ENCODE measurements around the gene CREG1. TPM values are rescaled to one million over a fixed set of nuclear protein-coding genes. Genes with fewer than 3 reads are reported as not detected.
"Not testable (repeated sequence)": the region's sequence is repeated elsewhere in the genome, so short reads cannot be mapped to it uniquely, and the experiment has no call there.

Gene CREG1
- total RNA-seq, 1 donor from 2014 or later, result 76.4 TPM

DNA sequence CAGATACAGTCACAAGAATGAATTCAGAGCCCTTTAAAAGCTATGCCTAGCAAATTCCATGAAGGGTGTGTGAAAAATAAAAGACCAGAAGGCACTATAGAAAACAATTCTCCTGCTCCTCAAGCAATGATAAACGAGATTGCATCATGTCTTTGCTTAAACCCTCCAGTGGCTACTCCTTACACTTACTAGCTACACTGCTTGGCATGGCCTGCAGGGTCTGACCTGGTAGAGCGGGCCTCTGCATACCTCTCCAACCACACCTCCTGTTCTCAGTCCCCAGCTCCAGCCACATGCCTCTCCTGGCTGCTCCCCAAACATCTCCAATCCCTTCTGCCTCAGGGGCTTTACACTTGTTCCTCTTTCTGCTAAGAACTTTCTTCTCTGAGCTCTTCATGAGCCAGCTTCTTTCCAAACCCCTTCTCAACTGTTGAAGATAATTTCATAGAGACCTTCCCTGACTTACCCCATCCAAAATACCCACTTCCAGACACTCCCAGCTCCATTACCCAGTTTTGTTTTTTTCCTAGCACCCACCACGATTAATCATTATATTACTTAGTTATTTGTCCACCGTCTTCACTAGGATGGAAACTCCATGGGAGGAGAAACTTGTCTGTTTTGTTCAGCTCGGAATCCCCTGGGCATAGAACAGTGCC is 11.2 kb upstream of the CREG1 start:
- no peak for DNase-seq (ENCODE audit: extremely low read depth, low read depth, low spot score)

DNA sequence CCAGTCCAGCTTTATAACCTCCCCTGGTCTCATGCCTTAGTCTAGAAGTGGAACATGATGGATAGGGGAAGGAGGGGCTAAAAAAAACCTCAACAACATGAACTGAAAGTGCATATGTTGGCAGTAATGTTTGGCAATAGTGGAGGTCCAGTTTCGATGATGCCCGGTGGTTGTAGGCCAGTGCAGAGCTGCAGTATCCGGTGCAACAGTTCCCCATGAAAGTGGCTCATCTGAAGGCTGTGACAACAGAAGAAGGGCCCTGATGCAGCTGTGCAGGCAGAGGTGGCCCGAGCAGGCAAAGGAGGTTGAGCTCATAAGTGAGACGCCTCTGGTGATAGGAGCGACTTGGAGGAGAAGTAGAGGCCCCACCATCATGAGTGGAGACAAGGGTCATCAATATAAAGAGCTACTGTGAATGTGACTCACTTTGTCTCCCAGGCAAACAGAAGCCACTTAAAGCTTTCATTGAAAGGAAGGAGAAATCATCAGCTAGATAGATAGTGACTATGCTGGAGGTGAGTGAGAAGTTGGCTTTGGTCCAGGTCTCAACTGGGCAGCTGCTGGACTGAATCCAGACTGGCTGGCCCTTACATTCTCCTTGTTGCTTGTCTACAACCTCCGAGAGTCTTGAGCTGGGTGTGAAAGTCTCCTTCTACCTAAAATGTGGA is 10.2 kb upstream of the CREG1 start:
- DNase-seq (ENCODE audit: extremely low read depth, low read depth, low spot score), result no peak

GRCh38 chr1:167562702-167563101 is 9.1 kb upstream of the CREG1 start:
- no peak for DNase-seq (ENCODE audit: extremely low read depth, low read depth, low spot score)

GRCh38 chr1:167561753-167562152 is 8.2 kb upstream of the CREG1 start:
- no peak for DNase-seq (ENCODE audit: extremely low read depth, low read depth, low spot score)

DNA sequence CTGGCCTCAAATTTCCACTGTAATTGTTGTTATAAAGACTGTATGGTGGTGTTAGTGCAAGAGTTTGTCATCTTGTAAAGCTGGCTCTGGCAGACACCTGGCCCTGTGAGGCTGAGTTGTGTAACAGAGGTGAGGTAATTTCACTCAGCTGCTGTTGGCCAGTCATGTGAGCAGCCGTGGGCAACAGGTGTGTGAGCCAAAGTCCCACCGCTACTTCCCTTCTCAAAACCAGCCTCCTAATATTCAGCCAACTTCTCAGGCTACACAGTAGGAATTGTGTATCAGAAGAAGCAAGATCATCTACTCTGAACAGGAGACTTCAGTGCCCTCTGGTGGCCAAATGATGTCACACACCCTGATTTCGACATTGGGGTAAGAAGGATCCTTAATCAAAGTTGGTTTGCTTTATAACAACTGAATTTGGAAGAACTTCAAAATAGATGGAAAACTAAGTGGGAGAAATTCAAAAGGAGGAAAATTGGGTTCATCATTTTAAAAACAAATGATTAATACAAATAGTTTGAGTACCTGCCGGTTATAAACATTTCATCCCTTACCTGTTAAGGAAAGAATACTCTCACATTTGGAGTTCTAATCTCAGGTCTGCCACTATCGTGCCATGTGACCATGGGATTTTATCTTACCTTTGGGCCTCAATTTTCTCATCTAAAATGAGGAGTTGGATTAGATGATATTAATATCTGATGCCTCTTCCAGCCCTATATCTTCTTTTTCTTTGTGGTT is 2.6 kb upstream of the CREG1 start:
- DNase-seq (ENCODE audit: extremely low read depth, low read depth, low spot score), result peak; percentile 62

DNA sequence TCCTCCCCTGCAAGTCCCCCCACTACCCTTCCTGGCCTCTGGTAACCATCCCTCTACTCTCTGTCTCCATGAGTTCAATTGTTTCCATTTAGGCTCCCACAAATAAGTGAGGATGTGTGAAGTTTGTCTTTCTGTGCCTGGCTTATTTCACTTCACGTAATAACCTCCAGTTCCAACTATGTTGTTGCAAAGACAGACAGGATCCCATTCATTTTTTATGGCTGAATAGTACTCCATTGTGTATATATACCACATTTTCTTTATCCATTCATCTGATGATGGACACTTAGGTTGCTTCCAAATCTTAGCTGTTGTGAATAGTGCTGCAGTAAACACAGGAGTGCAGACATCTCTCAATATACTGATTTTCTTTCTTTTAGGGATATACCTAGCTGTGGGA is 1.5 kb upstream of the CREG1 start:
- not testable (repeated sequence) for DNase-seq (ENCODE audit: extremely low read depth, low read depth, low spot score)

DNA sequence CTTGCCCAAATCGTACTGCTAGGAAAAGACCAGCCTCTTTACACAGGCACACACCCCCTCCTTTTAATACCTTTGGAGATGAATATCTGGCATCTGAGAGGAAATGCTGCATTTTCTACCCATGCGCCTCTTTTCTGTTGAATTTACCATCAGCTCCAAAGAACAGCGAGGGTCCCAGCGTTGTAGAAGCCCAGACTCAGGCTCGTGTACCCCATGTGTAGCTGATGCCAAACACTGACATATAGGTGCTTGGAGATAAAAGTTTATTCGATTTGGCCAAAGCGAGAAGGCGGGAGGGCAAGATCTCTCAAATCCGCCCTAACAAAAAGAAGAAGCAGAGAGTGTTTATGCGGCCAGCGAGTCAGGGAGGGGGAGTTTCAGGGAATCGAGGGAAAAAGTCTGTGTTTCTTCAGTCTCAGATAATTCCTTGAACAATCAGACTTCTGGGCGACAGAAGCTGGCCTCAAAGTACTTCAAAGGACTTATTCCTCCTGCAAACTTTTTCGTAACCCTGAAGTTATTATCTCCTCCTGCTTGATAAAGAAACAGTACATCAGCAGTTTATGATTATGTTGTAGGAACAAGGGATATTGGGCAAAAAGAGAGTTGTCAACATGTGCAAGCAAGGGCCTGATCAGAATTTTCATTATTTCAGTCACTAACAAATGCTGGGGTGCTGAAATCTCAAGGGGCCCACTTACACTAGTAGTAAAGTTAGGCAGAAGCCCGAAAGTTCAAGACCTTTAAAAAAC is 642 bp upstream of the CREG1 start:
- DNase-seq (ENCODE audit: extremely low read depth, low read depth, low spot score), result no peak

- no peak for DNase-seq (ENCODE audit: extremely low read depth, low read depth, low spot score)
These were observed 2.2 kb downstream of the CREG1 start for GRCh38 chr1:167551362-167551761.

GRCh38 chr1:167548059-167548932 is 5.3 kb downstream of the CREG1 start:
- DNase-seq (ENCODE audit: extremely low read depth, low read depth, low spot score), result no peak

DNA sequence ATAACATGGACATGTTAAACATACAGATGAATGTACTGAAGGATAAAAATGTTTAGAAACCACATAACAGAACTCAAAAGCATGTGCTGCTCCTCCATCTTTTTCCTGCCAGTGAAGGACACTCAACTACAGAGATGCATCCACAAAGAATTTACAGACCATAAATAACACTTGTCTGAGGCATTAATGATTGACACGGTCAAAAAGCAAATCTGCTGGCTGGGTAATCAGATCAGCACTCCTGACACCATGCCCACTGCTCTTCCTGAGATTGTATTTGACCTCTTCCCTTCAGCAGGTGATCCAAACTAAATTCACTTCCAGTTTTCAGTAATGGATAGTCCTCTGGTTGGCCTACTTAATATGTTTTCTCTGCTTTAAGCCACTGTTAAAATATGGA is 6.6 kb downstream of the CREG1 start:
- DNase-seq (ENCODE audit: extremely low read depth, low read depth, low spot score), result no peak

GRCh38 chr1:167545349-167545748 is 8.2 kb downstream of the CREG1 start:
- no peak for DNase-seq (ENCODE audit: extremely low read depth, low read depth, low spot score)

DNA sequence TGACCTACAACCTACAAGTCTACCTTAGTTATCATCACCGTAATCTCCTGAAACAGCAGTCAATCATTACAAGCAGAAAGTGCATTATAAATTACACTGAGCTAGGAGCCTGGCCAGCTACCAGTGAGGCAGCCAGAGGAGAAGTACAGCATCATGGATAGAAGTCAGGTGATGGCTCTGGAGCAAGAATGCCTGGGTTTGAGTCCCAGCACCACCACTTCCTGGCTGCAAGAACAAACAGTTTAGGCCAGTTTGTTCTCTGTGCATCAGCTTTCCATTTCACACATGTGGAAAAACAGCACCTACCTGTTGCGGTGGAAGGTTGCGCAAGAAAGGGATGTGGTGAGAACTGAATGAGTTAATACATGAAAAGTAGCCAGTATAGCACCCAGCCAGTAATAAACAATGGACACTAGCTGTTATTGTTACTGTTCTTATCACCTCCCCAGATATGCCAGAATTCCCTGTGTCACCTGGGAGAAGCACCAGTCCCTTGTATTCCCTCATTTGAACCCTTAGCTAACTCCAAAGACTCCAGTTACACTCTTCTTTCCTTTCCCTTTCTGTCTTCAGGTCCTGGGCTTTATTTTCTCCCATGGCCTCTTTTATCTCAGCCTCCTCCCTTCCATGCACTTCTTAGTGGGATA is 9.0 kb downstream of the CREG1 start:
- no peak for DNase-seq (ENCODE audit: extremely low read depth, low read depth, low spot score)

- DNase-seq (ENCODE audit: extremely low read depth, low read depth, low spot score), result no peak
These were observed 10.2 kb downstream of the CREG1 start for GRCh38 chr1:167543199-167543990.

DNA sequence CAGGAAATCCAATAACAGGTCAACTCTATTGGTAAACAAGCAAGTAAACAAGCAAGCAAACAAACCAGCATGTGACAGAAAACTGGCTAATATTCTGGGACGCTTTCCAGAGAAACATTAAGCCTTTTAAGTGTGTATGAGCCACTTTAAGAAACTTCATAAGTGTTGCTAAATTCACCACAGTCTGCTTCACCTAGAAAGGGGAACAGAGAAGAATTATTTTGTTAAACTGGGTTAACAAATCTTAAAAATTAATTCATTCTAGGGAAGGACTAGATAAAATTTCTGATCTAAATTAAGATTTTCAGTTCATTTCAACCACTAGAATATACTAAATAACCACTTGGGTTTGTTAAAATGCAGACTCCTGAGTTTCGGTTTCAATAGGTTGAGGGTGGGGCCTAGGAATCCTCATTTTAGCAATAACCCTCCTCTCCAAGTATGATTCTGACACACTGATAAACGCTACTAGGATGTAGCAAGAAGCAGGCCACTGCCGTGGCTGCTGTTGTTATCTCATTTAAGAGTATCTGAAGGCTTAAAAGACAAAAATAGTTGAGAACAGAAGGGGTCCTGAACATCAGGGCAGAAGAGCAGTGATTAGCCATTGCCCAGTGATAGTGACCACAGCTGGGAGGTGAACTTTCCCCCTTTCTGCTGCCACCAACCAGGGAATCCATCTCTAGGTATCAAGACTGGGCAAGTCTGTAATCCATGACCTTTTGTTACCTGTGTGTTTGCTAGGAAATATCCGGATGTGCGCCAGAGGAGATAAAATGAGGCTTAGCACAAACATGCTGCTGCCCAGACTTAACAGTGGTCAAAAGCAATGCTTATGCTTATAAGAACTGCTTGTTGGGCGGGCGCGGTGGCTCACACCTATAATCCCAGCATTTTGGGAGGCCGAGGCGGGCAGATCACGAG is 11.2 kb downstream of the CREG1 start:
- no peak for DNase-seq (ENCODE audit: extremely low read depth, low read depth, low spot score)

DNA sequence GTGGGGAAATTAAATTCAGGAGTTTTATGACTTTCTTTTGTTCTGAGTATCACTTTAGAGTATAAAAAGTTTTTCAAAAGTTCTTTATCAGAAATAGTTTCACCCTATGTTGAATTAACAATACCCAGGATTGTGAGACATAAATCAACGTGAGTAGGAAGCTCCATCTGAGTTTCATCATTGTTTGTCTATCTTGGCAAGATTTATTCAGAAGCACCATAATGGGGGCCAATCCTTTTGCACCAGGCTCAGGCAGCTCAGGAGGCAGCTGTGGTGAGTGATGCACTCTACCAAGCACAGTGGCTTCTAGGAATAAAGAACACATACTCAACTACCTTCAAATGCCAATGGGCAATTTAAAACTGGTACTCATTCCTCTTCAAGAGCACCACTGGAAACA is 12.0 kb downstream of the CREG1 start:
- DNase-seq (ENCODE audit: extremely low read depth, low read depth, low spot score), result no peak

DNA sequence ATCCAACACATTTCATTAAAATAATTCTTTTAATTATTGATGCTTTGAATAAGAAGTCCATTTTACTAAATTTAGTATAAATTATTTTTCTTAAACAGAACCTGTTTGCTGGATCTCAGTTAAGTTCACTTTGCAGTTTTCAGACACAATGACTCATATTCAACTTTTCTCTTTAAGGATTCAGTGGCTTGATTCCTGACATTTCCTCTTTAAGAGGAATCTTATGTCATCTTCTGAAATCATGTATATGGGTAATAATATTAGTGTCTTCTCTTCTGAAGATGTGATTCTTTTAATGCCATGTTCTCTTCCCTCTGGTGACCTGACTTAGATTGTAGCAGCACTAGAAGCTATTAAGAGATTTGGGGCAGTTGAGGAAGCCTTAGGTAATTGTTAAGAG is 12.6 kb downstream of the CREG1 start:
- no peak for DNase-seq (ENCODE audit: extremely low read depth, low read depth, low spot score)

GRCh38 chr1:167538657-167539056 is 14.9 kb downstream of the CREG1 start:
- no peak for DNase-seq (ENCODE audit: extremely low read depth, low read depth, low spot score)

GRCh38 chr1:167533851-167534300 is 19.7 kb downstream of the CREG1 start:
- peak; percentile 37 for DNase-seq (ENCODE audit: extremely low read depth, low read depth, low spot score)
